ENCODE measurements around the gene VPS29. TPM values are rescaled to one million over a fixed set of nuclear protein-coding genes. Genes with fewer than 3 reads are reported as not detected.

VPS29 gene
- total and polyA plus RNA-seq, 2 of the 4 experiments (the other 2 are of a cell fraction), result 122 to 150 TPM

GRCh38 chr12:110449799-110450497, 52.0 kb downstream of the VPS29 start, which contains the start of gene ARPC3 (continued):
- TF ChIP-seq ELK1 (IDR thresholded peaks at IDR 0.05; ENCODE audit: borderline replicate concordance, low read depth, low read length) (0 out of 2 replicates have a peak, but pooled peaks have one; percentile 71), RCOR1 (IDR thresholded peaks at IDR 0.05; ENCODE audit: insufficient replicate concordance, low read length) (no peak), FOS (IDR thresholded peaks at IDR 0.05; ENCODE audit: low read depth, low read length) (no peak)

- peaks cover 28% of the 10 kb centered on the region for H3K36me3 ChIP-seq (ENCODE audit: control insufficient read depth, insufficient read depth, low read length)
- intact Hi-C loops (cut with micrococcal nuclease), result no loop called here
- TF ChIP-seq USF2 (IDR thresholded peaks at IDR 0.05; ENCODE audit: low read depth, low read length) (no peak), POLR2A (IDR thresholded peaks at IDR 0.05; ENCODE audit: low read depth, low read length) (no peak), BHLHE40 (IDR thresholded peaks at IDR 0.05; ENCODE audit: low read depth, low read length) (no peak), RCOR1 (IDR thresholded peaks at IDR 0.05; ENCODE audit: insufficient replicate concordance, low read length) (no peak), FOS (IDR thresholded peaks at IDR 0.05; ENCODE audit: low read depth, low read length) (no peak), RFX5 (IDR thresholded peaks at IDR 0.05; ENCODE audit: low read depth, low read length) (no peak), ELK1 (IDR thresholded peaks at IDR 0.05; ENCODE audit: borderline replicate concordance, low read depth, low read length) (no peak), MAFK (IDR thresholded peaks at IDR 0.05; ENCODE audit: low read depth, low read length) (no peak), CHD1 (IDR thresholded peaks at IDR 0.05; ENCODE audit: low read depth, low read length) (no peak), MAZ (IDR thresholded peaks at IDR 0.05; ENCODE audit: borderline replicate concordance, low read depth, low read length) (no peak), MXI1 (IDR thresholded peaks at IDR 0.05; ENCODE audit: borderline replicate concordance, low read depth, low read length) (no peak)
These were observed 57.5 kb downstream of the VPS29 start for GRCh38 chr12:110444455-110444854.

More at GRCh38 chr12:110444455-110444854, 57.5 kb downstream of the VPS29 start:
- Histone ChIP-seq H3K27me3 (ENCODE audit: control insufficient read depth, insufficient read depth, low read length) (no peaks in the 10 kb centered on the region), H2BK15ac (ENCODE audit: low read depth, low read length) (no peak overlapping the region), H3K18ac (ENCODE audit: low read depth, low read length) (no peak overlapping the region), H3K4me2 (ENCODE audit: low read depth, low read length) (no peak overlapping the region), H2BK5ac (ENCODE audit: low read depth, low read length, poor library complexity, severe bottlenecking) (no peak overlapping the region), H3K56ac (ENCODE audit: extremely low read depth, insufficient read depth, low read length) (no peak overlapping the region), H2BK20ac (ENCODE audit: low read depth, low read length) (no peak overlapping the region), H3K9me1 (ENCODE audit: insufficient read depth, low read length) (peaks cover 4% of the 10 kb centered on the region; the same call in 1 of the 2 replicates), H3K23ac (ENCODE audit: low read depth, low read length) (no peak overlapping the region), H3K4me3 (ENCODE audit: insufficient read depth, low read depth, low read length) (no peak overlapping the region), H3K9me3 (ENCODE audit: control insufficient read depth, insufficient read depth, low read length) (no peaks in the 10 kb centered on the region), H4K8ac (ENCODE audit: low read depth in 2 of 2, low read length in 2 of 2) (no peak overlapping the region), H2AK5ac (ENCODE audit: low read depth, low read length) (no peak overlapping the region), H3K9ac (ENCODE audit: low read depth, low read length) (no peak overlapping the region), H2AFZ (replicated peaks; ENCODE audit: low read length, poor library complexity) (no peak overlapping the region), H4K5ac (ENCODE audit: low read depth, low read length) (no peak overlapping the region), H4K91ac (ENCODE audit: insufficient read depth, low read depth, low read length) (no peak overlapping the region), H3K4ac (ENCODE audit: low read depth, low read length) (no peak overlapping the region), H3K4me1 (ENCODE audit: control insufficient read depth, insufficient read depth, low read length) (0 out of 2 replicates have a peak, but pooled peaks cover 5% of the 10 kb centered on the region), H3K27ac (ENCODE audit: insufficient read depth, low read length) (no peak overlapping the region), H2AK9ac (replicated peaks; ENCODE audit: low read depth, low read length, poor library complexity) (no peak overlapping the region), H3K79me1 (ENCODE audit: low read depth in 1 of 2, low read length in 2 of 2) (peaks cover 4 to 56% of the 10 kb centered on the region in 2 experiments; a peak in 3 of 4 replicates), H3K14ac (replicated peaks; ENCODE audit: low read depth, low read length) (no peak overlapping the region), H2BK120ac (ENCODE audit: low read depth, low read length) (no peak overlapping the region), H4K20me1 (ENCODE audit: insufficient read depth, low read length) (peaks cover 18% of the 10 kb centered on the region)
- POLR2A ChIA-PET (ENCODE audit: unreplicated experiment), result interaction anchor here (0.7 kb wide), 1 partner anchor 370 kb away, joined by 5 read pairs; no protein-coding TSS in a partner anchor
- WGBS, 2 experiments (ENCODE audit: extremely low coverage in 2 of 2, insufficient read length in 1 of 2), result no CpG with 5 or more reads among the region's 3 CpGs
- DNase-seq (no peak), ATAC-seq (ENCODE audit: low read depth) (no peak; the same call in 1 of the 2 replicates)
- dilution Hi-C loops (cut with HindIII; ENCODE audit: low sequenced_read_pairs, unreplicated experiment), result no loop called here
- no TSS peak for BruUV-seq (replicated peaks)
- in situ Hi-C loops (cut with MboI; ENCODE audit: low sequenced_read_pairs), result no loop called here
- CTCF ChIA-PET, result no interaction called here

Data from IMR-90 (cell line).